Cerebellar cortex (tissue), 1 donor: ENCODE measurements around the gene KLHDC3.

ENCODE experiments used
- DNase-seq: peaks from one replicate; pipeline ENCODE4 v3.0.0-alpha.2; 2015; ENCODE audit warnings: low spot score

Gene KLHDC3, protein sequence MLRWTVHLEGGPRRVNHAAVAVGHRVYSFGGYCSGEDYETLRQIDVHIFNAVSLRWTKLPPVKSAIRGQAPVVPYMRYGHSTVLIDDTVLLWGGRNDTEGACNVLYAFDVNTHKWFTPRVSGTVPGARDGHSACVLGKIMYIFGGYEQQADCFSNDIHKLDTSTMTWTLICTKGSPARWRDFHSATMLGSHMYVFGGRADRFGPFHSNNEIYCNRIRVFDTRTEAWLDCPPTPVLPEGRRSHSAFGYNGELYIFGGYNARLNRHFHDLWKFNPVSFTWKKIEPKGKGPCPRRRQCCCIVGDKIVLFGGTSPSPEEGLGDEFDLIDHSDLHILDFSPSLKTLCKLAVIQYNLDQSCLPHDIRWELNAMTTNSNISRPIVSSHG

DNA sequence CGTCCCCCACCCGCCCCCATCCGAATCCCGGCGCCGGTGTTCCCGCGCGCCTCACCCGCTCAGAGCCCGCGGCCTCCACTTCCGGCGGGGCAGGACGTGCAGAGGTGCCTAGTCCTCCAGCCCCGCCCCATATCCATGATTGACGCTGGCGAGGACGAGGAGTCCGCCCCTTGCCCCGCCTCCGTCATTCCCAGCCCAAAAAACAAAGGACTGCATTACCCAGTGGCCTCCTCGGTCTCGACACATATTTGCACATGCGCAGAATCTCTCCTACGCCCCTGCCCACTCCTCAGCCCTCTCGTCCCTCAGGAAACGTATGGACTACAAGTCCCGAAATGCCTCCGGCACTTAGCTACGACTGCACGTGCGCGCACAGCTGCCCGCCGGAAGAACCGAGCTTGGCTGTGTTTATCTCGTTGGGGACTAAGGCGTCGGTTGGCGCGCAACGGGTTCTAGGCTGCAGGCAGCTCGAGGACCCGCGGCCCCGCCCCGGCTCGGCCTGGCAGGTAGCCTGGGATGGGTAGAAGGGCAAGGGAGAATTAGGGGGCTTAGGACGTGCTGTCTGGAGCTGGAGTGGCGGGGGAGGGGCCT is at the start of gene KLHDC3, which contains the start of gene MEA1:
Gene KLHDC3, plus strand, starts transcription at position 407 of the 591 bp plus-strand sequence. CDS start 2,944 bp downstream, outside the sequence.
Gene MEA1, minus strand, starts transcription at position 104 of the 591 bp plus-strand sequence. CDS start 133 bp downstream, outside the sequence.
- DNase-seq = peak; percentile 100

DNA sequence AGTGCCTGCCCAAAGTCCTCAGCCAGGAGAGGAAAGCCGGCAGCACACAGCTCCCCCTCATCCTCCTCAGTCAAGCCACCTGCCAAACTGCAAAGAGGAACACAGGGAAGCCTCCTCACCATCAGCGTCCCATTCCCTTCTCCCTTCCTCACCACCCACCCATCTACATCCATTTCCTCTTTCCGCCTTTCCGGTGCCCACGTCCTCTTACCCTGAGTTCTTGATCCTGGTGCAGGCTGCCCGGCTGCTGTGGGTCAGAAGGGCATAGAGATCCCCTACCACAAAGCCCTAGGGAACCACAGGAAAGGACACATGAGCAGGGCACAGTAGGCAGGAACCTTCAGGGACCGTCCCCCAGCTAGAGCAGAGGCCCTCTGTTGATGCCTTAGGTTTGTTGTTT is 47.5 kb upstream of the KLHDC3 start:
- no peak for DNase-seq

DNA sequence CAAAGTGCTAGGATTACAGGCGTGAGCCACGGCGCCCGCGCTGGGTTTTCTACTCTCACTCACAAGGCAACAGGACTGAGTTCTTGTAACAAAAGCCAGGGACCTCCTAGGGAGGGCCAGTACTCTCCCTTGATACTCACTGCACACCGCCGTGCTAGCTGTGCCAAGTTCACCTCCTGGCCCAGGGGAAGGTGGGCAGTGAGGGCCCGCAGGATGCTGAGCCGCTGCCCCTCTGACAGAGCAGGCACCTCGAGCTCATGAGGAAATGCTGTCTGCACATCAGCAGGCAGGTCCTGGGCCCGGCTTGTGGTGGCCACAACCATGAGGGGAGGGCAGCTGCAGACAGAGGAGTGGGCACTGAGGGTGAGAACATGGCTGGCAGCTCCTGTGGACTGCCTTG is 46.8 kb upstream of the KLHDC3 start:
- DNase-seq = no peak

DNA sequence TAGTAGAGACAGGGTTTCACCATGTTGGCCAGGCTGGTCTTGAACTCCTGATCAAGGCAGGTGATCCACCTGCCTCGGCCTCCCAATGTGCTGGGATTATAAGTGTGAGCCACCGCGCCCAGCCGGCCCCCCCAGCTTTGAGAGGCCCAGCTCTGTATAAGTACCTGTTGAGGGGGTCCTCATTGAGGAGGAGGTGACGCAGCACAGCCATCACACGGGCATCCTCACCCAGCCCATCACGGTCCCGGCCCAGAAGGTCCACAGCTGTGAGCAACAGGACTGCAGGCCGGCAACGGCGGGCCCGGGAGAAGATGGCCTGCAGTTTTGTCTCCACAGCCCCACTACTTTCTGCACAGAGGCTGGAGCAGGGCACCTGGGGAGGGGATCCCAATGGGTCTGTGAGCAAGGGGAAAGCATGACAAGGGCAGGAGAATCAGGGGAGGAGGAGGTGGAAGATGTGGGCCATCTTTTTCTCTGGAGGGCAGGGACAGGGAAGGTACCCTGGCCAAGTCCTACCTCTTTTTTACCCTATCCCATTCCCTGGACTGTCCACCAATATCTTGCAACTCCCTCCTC is 45.8 kb upstream of the KLHDC3 start:
- DNase-seq = no peak

DNA sequence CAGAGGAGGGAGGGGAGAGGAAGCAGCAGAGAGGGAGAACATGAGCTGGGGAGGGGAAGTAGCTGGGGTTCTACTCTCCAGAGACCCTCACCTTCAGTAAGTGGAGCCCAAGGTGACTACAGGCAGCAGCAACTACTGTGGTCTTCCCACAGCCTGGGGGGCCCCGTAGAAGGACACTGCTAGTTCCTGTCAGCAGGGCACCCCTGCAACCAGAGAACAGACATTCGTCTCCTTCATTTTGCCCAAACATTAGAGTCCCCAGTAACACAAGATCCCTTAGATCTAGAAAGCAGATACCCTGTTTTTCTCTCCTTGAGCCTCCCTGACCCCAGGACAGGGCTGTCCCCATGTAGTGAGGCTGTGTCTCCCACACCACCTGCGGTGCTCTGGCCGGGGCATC is 45.3 kb upstream of the KLHDC3 start:
- no peak for DNase-seq

DNA sequence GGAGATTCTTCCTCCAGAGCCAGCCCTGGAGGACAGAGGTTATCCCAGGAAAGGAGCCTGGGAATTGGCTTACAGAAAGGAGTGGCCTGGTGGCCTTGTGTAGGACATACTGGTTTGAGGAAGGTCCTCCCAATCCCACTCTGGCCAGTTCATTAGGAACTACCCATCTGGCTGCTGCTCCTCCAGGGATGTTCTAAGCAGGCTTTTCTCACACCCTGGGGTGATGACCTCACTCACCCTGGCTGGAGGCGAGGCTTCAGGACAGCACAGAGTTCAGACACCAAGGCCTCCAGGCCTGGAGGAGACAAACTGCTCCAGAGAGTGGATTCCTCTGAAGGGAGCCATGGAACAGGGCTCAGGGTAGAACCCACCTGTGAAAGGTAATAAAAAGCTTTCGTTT is 44.6 kb upstream of the KLHDC3 start:
- DNase-seq = no peak

DNA sequence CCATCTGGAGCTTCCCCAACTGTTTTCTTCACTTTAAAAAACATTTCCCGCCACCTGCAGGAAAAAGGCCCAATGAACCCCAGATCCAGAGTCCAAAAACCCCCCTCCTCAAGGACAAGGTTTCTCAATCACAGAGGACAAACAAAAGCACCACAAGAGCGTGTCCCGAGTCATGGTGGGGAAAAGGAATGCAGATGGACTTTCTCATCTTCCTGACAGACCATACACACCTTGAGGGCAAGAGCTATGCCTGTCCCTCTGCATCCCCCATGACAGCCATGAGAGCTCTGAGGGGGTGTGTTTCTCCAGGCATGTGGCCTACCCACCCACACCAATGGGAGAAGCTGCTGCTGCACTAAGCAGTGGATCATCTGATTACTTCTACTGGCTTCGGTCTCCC is 44.1 kb upstream of the KLHDC3 start:
- no peak for DNase-seq

DNA sequence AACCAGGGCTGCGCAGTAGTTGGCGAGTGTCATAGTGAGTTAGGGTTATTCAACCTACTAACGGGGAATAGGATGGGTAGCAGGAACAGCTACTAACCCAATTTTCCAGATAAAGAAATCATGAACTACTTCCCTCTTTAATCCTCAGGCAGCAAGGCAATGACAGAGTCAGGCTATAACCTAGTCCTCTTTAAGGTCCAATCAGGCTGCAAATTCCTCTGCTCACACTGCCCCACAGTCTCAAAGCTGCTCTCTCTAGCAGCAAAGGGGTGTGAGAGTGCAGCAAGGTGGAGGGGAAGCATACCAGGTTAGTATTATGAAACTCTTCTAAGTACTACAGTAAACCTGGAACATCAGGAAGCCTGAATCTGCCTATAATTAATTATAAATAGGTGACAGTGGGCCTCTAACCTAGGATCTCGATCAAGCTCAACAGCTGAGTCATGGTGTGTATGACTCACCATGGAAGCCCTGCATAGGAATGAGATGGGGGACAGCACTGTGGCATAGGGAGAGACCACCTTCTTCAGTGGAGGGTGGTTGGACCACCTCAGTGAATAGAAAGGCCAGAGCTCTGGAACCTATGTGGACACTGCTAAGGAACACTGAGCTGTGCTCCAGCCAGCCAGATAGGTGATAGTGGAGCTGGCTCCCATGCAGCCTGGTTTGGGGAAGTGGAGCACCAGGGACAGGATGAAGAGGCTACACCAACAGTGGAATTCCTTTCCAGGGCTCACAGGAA is 43.0 kb upstream of the KLHDC3 start:
- no peak for DNase-seq

DNA sequence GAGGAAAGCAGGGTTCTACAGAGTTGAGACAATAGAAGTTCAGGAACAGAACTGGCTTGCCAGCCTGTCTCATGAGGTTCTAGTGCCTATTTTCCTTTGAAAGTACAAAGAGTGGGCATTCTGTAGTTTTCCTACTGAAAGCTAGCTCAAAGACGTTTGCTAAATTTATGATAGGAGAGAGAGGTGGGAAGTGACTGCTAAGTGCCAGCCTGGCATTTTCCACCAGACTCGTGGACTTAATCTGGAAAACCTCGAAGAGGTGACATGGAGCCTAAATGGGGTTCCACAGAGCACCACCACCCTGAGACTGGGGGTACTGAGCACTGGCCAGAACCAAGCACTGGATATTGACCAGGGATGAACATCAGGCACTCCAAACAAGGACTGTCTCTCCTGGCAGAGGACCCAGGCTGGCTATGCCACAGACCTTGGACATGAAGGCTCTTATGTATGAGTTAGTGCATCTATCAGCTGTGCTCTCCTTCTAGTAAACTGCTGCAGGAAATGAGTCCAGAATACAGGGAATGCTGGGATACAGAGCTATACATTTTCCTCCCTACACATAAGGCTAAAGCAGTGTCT is 42.2 kb upstream of the KLHDC3 start:
- DNase-seq = no peak

DNA sequence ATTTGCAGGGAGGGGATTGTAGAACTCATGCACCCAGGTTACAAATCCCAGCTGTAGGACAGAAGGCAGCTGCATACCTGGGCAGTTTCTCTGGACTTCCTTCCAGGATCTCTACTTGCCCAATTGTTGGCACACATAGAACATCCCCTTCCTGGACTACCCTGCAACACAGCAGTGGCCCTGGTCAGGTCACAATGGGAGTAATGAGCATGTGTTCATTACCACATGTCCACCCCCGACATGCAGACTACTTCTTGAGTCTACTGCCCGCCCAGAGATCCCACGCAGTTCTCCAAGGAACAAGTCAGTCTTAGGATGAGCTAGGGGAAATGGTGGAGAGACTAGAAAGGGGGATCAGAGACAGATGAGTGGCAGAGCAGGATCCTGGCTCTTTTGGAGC is 40.1 kb upstream of the KLHDC3 start:
- no peak for DNase-seq

DNA sequence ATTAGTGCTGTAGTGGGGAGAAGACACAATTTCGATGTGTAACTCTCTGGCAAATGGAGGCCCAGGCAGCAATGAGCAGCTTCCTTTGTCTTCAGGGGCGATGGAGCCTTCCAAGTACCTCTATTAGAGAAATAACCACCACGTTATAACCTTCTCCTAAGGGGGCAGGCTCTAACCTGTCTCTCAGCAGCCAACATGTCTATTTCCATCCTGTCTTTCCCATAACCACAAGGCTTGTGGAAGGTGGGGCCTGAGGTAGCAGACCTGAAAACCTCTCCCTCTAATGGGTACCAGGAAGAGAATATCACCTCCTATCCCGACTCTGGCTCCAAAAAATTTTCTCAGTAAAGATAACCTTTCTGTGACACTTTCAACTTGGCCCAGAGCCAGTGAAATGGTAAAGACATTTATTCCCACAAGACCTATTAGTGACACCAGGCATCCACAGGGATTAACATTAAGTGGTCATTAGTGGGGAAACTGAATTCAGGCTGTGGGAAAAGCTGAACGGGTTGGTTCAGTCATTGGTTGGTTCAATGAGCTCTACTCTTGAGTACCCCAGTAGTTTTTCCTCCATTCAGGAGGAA is 39.0 kb upstream of the KLHDC3 start:
- DNase-seq = no peak

DNA sequence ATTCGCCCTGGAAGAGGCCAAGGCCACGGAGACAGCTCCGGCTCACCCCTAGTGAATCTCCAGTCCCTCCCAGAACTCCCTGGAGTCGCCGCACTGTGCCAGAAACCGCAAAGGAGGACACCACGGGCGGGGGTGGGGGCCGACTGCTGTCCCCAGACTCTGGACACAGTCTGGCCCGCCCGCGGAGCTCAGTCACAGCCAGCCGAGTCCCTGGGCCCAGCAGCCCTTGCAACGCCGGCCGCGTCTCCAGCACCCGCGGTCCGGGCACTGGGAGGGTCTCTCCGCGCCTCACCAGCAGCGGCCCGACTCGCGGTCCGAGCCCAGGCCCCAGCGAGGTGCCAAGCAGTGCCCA is 35.6 kb upstream of the KLHDC3 start:
- no peak for DNase-seq

DNA sequence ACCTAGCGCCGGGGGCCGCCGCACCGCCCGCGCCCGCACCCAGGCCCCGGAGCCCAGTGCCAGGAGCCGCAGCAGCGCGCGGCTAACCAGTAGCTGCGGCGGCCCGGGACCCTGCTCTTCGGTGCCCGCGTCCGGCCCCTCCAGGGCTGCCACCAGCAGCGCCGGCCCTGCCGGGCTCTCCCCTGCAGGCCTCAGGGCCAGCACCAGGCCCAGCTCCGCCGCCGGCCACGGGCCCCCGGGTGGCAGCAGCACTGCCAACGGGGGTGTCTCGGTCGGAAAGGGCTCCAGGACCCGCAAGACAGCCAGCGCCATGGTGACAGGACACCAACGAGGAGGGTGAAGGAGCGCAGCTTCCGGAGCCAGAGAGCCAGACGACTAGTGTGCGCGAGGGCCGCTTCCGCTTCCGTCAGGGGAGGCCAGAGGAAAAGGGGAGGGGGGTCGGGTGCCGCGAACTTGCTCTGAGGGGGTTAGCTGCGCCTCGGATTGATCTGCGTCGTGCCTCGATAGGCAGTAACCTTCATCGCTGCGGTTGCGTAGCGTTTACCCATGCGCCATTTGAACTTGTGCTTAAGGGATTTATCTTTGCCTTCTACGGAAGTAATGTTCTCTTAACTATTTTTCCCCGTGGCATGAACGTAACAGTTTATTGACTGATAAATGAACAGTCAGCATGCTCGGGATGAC is 35.1 kb upstream of the KLHDC3 start, which contains the start of gene PEX6:
Gene PEX6, minus strand, starts transcription at position 343 of the 684 bp plus-strand sequence. Its CDS starts 31 bp downstream, at position 312.
- DNase-seq = peak; percentile 93

DNA sequence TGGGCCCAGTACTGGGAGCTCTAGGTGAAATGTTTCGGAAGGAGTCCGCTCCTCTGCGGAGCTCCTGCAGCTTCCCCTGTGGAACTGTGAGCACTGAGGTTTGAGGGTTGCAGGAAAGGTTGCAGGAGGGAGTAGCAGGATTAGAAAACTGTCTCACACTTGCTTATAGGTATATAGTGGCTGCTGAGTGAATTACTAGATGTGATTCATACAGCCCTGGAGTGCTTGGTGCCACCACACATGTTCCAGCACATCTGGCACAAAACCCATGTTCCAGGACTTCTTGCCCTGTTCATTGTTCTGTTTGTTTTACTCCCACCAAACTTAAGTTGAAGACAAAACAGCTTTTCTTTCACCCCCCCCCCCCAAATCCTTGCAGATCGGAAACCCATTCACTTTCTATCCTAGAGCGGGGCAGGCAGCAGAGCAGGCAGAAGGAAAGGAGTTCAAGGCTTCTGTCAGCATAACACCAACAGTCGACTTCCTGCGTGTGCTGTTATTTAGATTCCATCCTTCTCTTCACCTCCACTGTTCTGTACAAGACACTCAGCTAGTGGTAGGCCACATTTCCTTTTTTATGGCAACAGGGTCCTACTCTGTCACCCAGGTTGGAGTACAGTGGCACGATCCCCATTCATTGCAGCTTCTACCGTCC is 34.4 kb upstream of the KLHDC3 start:
- no peak for DNase-seq

DNA sequence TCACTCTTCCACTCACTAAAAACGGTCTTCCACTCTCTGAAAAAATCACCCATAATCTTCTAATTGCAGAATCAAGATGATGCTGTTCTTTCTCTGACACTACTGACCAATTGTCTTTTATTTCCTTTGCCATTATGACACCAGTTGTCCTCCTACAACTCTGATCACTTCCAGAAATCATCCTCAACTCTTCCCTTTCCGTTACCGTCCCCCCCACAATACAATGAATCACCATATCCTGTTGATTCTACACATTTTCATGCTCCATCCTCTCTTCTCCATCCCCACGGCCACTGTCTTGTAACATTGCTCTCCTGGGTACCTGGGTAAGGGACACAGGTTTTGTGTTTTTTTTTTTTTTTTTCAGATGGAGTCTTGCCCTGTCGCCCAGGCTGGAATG is 32.2 kb upstream of the KLHDC3 start:
- no peak for DNase-seq

DNA sequence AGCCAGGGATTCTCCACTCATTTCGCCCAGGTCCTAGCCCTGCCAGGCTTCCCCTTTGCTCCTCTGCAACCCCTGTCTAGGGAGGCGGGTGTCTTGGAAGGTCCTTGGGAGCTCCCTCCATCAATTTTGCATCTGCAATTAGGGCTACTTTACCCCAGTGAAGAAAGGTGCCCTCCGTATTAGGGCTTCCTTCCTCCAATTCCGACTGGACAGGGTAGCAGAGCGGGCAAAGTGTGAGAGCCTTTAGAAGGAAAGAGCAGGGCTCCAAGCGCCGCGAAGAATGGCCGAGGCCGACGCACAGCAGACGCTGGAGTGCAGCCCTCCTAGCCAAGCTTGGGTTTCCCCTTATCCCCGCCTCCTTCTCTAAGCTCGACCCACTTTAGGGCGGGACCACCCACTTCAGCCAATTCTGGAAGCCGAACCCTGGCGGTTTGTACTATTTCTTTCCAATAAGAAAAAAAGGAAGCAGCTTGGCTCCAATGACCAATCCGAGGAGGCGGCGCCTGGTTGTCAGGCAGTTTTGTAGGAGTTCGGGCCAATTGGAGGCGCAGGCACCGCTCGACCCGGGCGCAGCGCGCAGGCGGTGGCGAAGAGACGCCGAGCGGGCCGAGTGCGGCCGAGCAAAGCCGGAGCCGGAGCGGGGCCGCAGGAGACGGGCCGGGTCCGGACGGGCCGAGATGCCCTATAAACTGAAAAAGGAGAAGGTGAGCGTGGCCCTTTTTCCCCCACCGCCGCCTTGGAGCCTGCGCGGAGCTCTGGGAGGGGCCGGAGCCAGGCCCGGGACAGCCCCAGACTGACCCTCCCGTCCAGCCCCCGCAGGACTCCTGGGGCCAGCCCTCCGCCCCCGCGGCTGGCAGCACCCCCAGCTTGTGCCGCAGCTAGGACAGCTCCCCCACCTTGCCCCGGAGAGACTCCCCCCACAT is 29.8 kb upstream of the KLHDC3 start, which contains the start of gene PPP2R5D:
Gene PPP2R5D, plus strand, starts transcription at position 570 of the 923 bp plus-strand sequence. Its CDS starts 108 bp downstream, at position 678.
- DNase-seq = peak; percentile 100

DNA sequence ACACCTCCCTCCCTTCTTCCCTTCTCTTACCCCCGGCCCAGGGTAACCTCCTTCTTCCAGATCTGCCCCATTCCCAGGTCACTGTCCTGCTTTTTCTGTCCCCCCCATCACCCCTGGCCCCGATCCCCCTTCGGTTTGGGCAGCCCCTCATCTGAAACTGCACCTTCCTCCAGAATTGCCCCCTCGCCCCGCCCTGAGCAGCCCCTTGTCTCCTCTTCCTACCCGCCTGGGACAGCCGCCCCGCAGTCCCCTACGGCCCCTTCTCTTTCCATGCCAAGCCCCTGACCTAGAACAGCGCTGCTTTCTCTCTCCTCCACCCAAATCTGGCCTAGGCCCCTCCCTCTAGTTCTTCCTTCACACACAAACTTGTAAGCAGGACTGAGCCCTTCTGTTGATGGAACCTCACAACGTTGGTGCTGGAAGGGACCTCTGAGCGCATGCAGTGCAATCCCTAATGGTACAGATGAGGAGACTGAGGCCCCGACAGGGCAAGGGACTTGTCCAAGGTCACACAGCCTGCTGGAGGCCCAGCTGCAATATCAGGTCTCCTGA is 29.0 kb upstream of the KLHDC3 start:
- DNase-seq = peak; percentile 28

DNA sequence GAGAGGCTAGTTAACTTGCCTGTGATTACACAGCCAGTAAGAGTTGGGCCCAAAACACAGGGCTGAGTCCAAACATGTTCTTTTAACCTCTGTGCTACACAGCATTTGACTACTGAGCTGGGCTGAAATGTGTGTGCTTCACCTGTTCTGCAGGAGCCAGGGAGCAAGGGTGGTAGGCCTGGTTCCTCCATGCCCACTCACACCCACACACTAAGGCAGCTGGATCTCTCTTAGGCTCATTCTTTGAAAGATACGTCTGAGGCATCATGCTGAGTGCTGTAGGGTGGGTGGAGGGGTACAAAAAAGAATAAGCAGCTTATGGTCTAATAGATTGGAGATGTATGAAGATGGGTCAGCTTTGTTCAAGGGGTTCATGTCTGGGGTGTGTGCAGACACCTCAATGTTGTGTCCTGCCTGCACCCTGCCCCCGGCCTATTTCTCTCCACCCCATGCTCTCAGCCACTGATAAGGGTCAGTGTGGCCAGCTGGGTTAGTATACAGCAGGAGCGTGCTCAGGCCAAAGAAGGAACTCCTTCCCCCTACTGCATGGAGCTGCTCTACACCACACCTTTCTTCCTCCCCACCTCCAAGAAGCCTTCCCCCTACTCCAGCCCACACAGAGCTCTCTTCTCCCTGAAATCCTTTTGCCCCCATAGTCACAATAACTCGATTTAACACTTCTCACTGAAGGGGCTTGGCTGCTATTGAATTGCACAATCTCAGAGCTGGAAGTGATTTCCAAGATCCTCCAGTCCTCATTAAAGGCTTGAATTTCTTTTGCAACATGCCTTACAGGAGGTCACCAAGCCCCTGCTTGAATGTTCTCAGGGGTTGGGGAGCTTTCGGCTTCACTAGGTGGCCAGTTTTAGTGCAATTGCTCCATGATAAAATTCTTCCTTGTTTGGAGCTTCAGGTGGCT is 26.3 kb upstream of the KLHDC3 start:
- no peak for DNase-seq
